Cardiac fibroblast (primary cell): ENCODE results near the gene RSPRY1.

Experiments
- DNase-seq, 2 donors: peaks; one replicate each; pipeline versions ENCODE4 v3.0.0 to v3.0.0-alpha.2; 2010; ENCODE audit warnings: low read depth in 2 of 2
- H3K4me3 ChIP-seq, 2 donors: replicated peaks in 1 of 2; 1 replicate in 1 of 2; 2 replicates in 1 of 2; pipeline ENCODE4 v1.5.1; 2011; ENCODE audit warnings: low read depth in 2 of 2, low read length in 2 of 2, mild to moderate bottlenecking in 2 of 2, moderate library complexity in 1 of 2
- TF ChIP-seq, protein P1 (sequence below): IDR thresholded peaks from one replicate; pipeline ENCODE4 v1.5.1; 2011; ENCODE audit warnings: low read depth, mild to moderate bottlenecking, low read length, inconsistent platforms

The RSPRY1 gene

DNA sequence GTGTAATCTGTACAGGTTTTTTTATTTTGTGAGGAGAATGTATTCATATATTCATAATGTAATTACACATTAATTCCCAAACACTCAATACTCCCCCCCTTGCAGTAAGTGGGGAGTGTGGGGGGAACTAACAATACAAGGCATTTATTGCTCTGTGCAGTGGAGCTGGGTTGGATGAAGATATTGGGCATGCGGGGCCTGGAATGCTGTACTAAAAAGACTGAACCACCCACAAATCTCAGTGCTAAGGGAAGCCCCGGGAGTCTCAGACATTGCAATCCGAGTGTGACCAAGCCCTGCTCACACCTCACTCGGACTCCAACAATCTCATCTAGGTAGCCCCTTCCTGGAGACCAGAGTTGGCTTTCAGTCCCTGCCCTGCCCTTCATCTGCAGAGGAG is 92.4 kb downstream of the RSPRY1 start:
- no peak overlapping the region for H3K4me3 ChIP-seq
- TF ChIP-seq, protein P1, sequence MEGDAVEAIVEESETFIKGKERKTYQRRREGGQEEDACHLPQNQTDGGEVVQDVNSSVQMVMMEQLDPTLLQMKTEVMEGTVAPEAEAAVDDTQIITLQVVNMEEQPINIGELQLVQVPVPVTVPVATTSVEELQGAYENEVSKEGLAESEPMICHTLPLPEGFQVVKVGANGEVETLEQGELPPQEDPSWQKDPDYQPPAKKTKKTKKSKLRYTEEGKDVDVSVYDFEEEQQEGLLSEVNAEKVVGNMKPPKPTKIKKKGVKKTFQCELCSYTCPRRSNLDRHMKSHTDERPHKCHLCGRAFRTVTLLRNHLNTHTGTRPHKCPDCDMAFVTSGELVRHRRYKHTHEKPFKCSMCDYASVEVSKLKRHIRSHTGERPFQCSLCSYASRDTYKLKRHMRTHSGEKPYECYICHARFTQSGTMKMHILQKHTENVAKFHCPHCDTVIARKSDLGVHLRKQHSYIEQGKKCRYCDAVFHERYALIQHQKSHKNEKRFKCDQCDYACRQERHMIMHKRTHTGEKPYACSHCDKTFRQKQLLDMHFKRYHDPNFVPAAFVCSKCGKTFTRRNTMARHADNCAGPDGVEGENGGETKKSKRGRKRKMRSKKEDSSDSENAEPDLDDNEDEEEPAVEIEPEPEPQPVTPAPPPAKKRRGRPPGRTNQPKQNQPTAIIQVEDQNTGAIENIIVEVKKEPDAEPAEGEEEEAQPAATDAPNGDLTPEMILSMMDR = no peak
- no peak for DNase-seq

DNA sequence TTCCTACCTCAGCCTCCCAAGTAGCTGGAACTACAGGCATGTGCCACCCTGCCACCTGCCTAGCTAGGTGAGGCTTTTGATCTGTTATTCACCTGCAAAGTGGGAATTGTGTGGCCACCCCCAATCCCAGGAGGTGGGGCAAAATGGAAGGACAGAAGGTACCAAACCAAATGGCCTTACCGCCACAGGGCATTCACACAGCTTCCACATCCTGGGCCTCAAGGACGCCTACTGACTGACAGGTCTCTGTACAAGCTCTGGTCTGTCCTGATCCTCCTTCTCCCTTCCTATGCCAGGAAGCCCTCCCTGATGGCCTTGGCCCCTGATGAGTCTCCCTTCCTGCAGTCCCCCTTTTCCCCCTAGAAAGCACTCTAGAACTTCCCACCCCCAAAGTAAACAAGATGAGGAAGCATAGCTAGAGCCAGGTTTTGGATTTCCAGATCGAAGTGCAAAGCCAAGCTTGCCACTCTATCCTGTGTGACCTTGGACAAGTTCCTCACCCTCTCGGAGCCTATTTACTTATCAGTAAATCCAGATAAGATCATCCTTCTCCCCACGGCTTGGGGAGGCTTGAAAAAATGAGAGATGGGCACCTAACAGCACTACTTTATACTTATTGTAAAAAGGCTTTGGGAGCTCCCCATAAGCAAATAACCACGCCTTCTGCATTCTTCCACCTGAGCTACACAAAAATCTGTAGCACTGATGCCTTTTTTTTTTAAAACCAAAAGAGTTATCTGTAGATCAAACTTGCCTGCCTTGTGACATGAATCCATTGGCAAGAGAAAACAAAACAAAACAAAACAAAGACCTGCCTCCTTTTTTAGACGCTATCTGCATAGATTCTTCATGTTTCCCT is 93.9 kb downstream of the RSPRY1 start:
- no peak overlapping the region for H3K4me3 ChIP-seq
- TF ChIP-seq, protein P1 = no peak
- no peak for DNase-seq

DNA sequence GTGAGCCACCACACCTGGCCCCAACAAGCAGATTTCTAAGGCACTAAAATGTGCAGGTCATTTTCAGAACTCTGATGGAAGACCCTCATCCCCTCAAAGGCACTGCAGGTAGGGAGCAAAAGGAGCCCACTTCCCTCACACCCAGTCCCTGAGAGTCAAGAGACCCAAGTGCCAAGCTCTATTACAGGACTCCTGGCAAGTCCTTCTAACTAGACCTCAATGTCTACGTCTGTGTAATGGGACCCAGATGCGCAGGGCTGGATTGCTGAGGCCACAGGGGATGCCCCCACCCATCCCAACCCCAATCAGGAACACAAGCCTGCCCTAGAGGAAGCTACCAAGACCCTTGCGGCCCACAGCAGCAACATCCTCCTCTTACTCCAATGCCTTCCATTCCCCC is 95.7 kb downstream of the RSPRY1 start:
- DNase-seq = no peak
- TF ChIP-seq, protein P1 = no peak
- H3K4me3 ChIP-seq = no peak overlapping the region

DNA sequence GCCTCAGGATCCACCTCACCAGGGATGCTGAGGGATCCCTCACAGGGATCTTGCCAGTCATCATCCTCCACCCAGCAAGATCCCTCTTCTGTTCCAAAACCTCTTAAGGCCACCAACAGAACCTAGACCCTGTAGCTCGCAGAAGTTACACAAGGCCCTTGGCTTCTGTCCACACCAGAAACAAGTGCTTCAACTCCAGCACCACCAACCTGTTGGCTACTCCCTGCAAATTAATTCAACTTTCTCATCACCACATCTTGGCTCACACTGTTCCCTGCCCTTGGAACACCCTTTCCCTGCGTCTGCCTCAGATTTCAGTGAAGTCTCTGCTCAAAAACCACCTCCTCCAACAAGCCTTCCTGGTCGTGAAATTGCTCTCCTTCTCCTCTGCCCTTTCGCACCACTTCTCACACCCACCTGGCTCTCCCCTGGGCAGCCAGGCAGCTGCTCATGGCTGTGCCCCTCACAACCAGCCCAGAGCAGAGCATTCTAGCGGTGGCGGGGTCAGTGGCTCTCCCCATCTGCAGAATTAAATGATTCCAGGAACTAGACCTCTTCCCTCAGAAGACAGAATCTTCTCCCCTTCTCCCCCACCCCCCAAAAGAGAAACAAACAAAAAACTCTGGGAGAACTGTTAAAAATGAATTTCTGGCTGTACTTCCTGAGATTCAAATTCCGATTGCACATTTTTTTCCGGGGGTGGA is 96.5 kb downstream of the RSPRY1 start:
- DNase-seq = no peak
- TF ChIP-seq, protein P1 = no peak
- no peak overlapping the region for H3K4me3 ChIP-seq

DNA sequence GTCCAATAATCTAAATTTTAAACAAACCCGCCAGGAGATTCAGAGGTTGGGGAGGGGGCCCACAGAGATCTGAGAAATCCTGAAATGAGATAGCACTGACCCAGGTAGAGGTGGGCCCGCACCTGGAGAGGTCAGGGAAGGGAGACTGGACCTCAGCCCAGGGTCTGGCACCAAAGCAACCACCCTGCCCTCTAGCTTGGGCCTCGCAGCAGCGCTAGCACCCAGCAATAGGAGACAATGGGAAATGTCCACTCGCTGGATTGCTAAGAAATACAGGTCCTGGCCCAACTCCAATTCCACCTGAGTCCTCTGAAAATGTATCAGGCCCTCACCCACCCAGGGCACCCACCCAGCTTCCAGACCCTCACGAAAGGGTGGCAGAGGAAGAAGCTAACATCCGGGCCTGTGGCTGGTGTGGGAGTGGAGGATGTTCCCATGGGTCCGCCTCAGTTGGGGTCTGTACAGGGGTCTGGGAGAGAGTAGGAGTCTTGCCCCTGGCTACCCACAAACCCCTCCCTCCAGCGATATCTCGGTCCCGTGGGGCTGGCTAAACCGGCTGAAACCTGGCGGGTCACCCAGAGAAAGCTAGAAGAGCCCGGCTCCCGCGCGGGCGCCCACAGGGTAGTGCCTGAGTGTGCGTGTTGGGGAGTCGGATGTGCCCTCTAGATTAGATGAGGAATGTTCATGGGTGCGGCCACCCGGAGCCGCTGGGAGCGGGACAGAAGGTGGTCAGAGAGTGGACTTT is 97.3 kb downstream of the RSPRY1 start:
- TF ChIP-seq, protein P1 = no peak
- H3K4me3 ChIP-seq = no peak overlapping the region
- DNase-seq = no peak

DNA sequence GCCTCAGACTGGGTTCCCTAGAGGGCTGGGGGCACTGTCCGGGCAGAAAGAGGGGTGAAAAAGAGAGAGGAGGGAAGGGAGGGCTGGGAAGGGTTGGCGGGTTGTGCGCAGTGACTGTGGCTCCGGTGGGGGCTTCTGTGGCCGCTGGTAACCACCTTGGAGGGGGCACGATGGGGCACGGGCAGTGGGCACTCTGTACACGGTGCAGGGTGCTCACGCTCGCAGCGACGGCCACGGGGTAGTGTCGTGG is 97.8 kb downstream of the RSPRY1 start:
- H3K4me3 ChIP-seq = peak overlapping the region; percentile 26 to 51
- TF ChIP-seq, protein P1 = no peak

More for the DNA sequence above, 97.8 kb downstream of the RSPRY1 start:
- DNase-seq = no peak
